Lower leg skin (tissue), 4 donors: ENCODE measurements around the gene KLC4. TPM values are rescaled to one million over a fixed set of nuclear protein-coding genes. Genes with fewer than 3 reads are reported as not detected.
"Not testable (repeated sequence)": the region's sequence is repeated elsewhere in the genome, so short reads cannot be mapped to it uniquely, and the experiment has no call there.

Experiments
- DNase-seq, 2 donors: peaks; one replicate each; pipeline ENCODE4 v3.0.0-alpha.2; 2019; ENCODE audit warnings: low spot score in 2 of 2
- H3K4me3 ChIP-seq: fragments of 200-600 bp; sonication (generic); 2 replicates; pipeline ENCODE4 v1.5.1; 2017; ENCODE audit warnings: mild to moderate bottlenecking, low read depth; ENCODE audit not compliant: poor library complexity, severe bottlenecking
- CTCF ChIP-seq, 3 donors: fragments of 450-650 bp; IDR thresholded peaks; one replicate each; pipeline ENCODE4 v1.5.1; 2016; ENCODE audit warnings: antibody characterized with exemption in 3 of 3, mild to moderate bottlenecking in 3 of 3, moderate library complexity in 2 of 3
- POLR2A ChIP-seq, 2 donors: fragments of 450-650 bp; IDR thresholded peaks; one replicate each; pipeline ENCODE4 v1.6.1; 2016 to 2017; ENCODE audit warnings: antibody characterized with exemption in 2 of 2, mild to moderate bottlenecking in 1 of 2, moderate library complexity in 1 of 2
- WGBS, 2 donors: methylation state at CpG; one replicate each; pipeline ENCODE4 v1.1.5; 2018; 5-methylcytosine and 5-hydroxymethylcytosine counted together
- intact Hi-C: fragments of 100-400 bp; cut with DNase I; formaldehyde crosslinking; loops from one replicate; pipeline ENCODE4 v1.15.0; 2023; ENCODE audit warnings: low total_unique reads
- total RNA-seq, 4 donors: library from RNA; depleted of rRNA; stranded (reverse); fragments of >200 nt; gene quantifications; one replicate each; pipeline ENCODE4 v1.1.0, GENCODE V29; 2016

KLC4 gene
- total RNA-seq, 4 donors from 2014 or later, result 18.0 to 25.7 (median 21.3) TPM

- WGBS, 2 donors, result 80 to 87% methylated on average over 5 of the region's 5 CpGs
- no peak for DNase-seq
- intact Hi-C loops, result no loop called here
- no peak overlapping the region for H3K4me3 ChIP-seq
- no peak for TF ChIP-seq CTCF (IDR thresholded peaks at IDR 0.05)
- no peak for TF ChIP-seq POLR2A (IDR thresholded peaks at IDR 0.05)
Observed at GRCh38 chr6:43037197-43037596, 22.2 kb upstream of the KLC4 start.

GRCh38 chr6:43037706-43038105 is 21.7 kb upstream of the KLC4 start:
- TF ChIP-seq POLR2A (IDR thresholded peaks at IDR 0.05) (no peak), CTCF (IDR thresholded peaks at IDR 0.05) (no peak)
- 84 to 95% methylated on average over 8 to 9 of the region's 9 CpGs for WGBS, 2 donors

GRCh38 chr6:43038727-43039126 is 20.7 kb upstream of the KLC4 start:
- intact Hi-C loops, result no loop called here
- TF ChIP-seq POLR2A (IDR thresholded peaks at IDR 0.05), result no peak
- TF ChIP-seq CTCF (IDR thresholded peaks at IDR 0.05), result no peak
- no peak overlapping the region for H3K4me3 ChIP-seq
- 82 to 84% methylated on average over 9 of the region's 9 CpGs for WGBS, 2 donors
- no peak for DNase-seq

More at GRCh38 chr6:43037706-43038105, 21.7 kb upstream of the KLC4 start:
- no peak overlapping the region for H3K4me3 ChIP-seq
- intact Hi-C loops, result no loop called here
- DNase-seq, result no peak

GRCh38 chr6:43040542-43041257 is 18.7 kb upstream of the KLC4 start:
- WGBS, 2 donors, result 90 to 96% methylated on average over 17 to 18 of the region's 18 CpGs
- intact Hi-C loops, result no loop called here
- DNase-seq, result no peak
- TF ChIP-seq CTCF (IDR thresholded peaks at IDR 0.05) (no peak), POLR2A (IDR thresholded peaks at IDR 0.05) (no peak)
- H3K4me3 ChIP-seq, result no peak overlapping the region

GRCh38 chr6:43041475-43041874 is 18.0 kb upstream of the KLC4 start:
- H3K4me3 ChIP-seq, intact Hi-C loops, DNase-seq: not testable (repeated sequence)
- 92 to 96% methylated on average over 8 of the region's 8 CpGs for WGBS, 2 donors

GRCh38 chr6:43043310-43043709 is 16.1 kb upstream of the KLC4 start:
- no peak overlapping the region for H3K4me3 ChIP-seq
- no peak for DNase-seq
- no peak for TF ChIP-seq POLR2A (IDR thresholded peaks at IDR 0.05)
- no peak for TF ChIP-seq CTCF (IDR thresholded peaks at IDR 0.05)
- intact Hi-C loops, result no loop called here
- 92 to 94% methylated on average over 9 of the region's 9 CpGs for WGBS, 2 donors
